Measurements from ENCODE around the gene IFI35. TPM values are rescaled to one million over a fixed set of nuclear protein-coding genes. Genes with fewer than 3 reads are reported as not detected.
"Not testable (repeated sequence)": the region's sequence is repeated elsewhere in the genome, so short reads cannot be mapped to it uniquely, and the experiment has no call there.

IFI35 gene
- polyA plus RNA-seq, 2 of the 4 experiments (the other 2 are of a cell fraction) = 10.8 to 20.2 TPM

- no peak for DNase-seq (ENCODE audit: low read depth in 1 of 2, low spot score in 1 of 2)
- no peaks in the 10 kb centered on the region; the same call in 2 of the 3 replicates for H3K4me1 ChIP-seq
- POLR2A ChIA-PET = no interaction called here
- no peak for FAIRE-seq
- no peak overlapping the region for H3K4me2 ChIP-seq
- H3K4me3 ChIP-seq = no peak overlapping the region
- WGBS (ENCODE audit: missing lambda C conversion rate) = 67% methylated on average over 5 of the region's 5 CpGs
- CTCF ChIA-PET = interaction anchor here (1.1 to 4.5 kb wide), 4 partner anchors 12 to 129 kb away, joined by 3 to 28 read pairs (median 4); partner anchors contain the start of gene RPL27
- H3K27ac ChIP-seq = no peak overlapping the region
- ATAC-seq = peak; percentile 21 to 52; a peak in 3 of 6 replicates
- no peaks in the 10 kb centered on the region for H3K9me3 ChIP-seq
- no peak for TF ChIP-seq TFCP2L1 (CRISPR knock-in tag; IDR thresholded peaks at IDR 0.05)
- no peak for TF ChIP-seq HDAC2 (IDR thresholded peaks at IDR 0.05)
- TF ChIP-seq JUN (IDR thresholded peaks at IDR 0.05) = no peak
- no peak for TF ChIP-seq CHD4 (IDR thresholded peaks at IDR 0.05; ENCODE audit: borderline replicate concordance)
- no peak for TF ChIP-seq MYC (IDR thresholded peaks at IDR 0.05; ENCODE audit: borderline replicate concordance, low read length)
- TF ChIP-seq HOXB13 (CRISPR knock-in tag; IDR thresholded peaks at IDR 0.05; ENCODE audit: low read depth) = no peak
- no peak for TF ChIP-seq TP53 (CRISPR knock-in tag; IDR thresholded peaks at IDR 0.05)
- TF ChIP-seq EHMT2 (IDR thresholded peaks at IDR 0.05; ENCODE audit: low read depth) = no peak
- TF ChIP-seq E2F6 (IDR thresholded peaks at IDR 0.05; ENCODE audit: borderline replicate concordance, low read depth) = no peak
- TF ChIP-seq SMC3 (IDR thresholded peaks at IDR 0.05) = no peak
- TF ChIP-seq POLR2AphosphoS2 (conservative IDR thresholded peaks at IDR 0.05; ENCODE audit: low read length) = no peak
Observed at GRCh38 chr17:42971589-42971988, 35.0 kb upstream of the IFI35 start.

- 68% methylated on average over 6 of the region's 18 CpGs for WGBS (ENCODE audit: missing lambda C conversion rate)
- not testable (repeated sequence) for ATAC-seq, FAIRE-seq
Observed at GRCh38 chr17:42973323-42973722, 33.3 kb upstream of the IFI35 start.

DNA sequence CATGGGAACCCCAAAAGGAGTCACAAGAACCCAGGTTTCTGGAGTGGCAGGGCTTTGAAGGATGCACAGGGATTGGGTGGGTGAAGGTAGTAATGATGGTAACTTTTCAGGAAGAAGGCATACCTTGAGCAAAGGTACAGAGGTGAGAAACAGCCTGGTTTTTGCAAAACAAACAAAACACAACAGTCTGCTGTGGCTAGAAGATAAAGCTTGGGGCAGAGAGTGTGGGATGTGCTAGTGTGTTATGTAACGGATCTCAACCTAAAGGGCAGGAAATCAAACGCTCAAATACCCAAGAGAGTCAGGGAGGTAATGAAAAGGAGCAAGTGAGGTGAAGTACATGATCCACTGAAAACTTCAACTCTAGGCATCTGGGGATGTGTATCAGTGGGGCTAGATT, 31.3 kb upstream of the IFI35 start:
- CTCF ChIA-PET = interaction anchor here (1.0 to 1.4 kb wide), 4 partner anchors 12 to 38 kb away, joined by 3 to 5 read pairs (median 3); partner anchors contain the start of genes AARSD1 and RPL27
- POLR2A ChIA-PET = interaction anchor here (2.4 kb wide), 1 partner anchor 23 kb away, joined by 9 read pairs; the partner anchor contains the start of gene RPL27
- WGBS (ENCODE audit: missing lambda C conversion rate) = 53% methylated on average over 2 of the region's 2 CpGs
- no peak overlapping the region for H3K27ac ChIP-seq
- no peak for ATAC-seq
- H3K4me3 ChIP-seq = no peak overlapping the region
- DNase-seq (ENCODE audit: low read depth in 1 of 2, low spot score in 1 of 2) = no peak
- FAIRE-seq = no peak
- TF ChIP-seq EHF (CRISPR knock-in tag; IDR thresholded peaks at IDR 0.05) = no peak
- no peak for TF ChIP-seq CHD4 (IDR thresholded peaks at IDR 0.05; ENCODE audit: borderline replicate concordance)
- TF ChIP-seq NR3C1 (IDR thresholded peaks at IDR 0.05) = no peak
- TF ChIP-seq, protein P1, sequence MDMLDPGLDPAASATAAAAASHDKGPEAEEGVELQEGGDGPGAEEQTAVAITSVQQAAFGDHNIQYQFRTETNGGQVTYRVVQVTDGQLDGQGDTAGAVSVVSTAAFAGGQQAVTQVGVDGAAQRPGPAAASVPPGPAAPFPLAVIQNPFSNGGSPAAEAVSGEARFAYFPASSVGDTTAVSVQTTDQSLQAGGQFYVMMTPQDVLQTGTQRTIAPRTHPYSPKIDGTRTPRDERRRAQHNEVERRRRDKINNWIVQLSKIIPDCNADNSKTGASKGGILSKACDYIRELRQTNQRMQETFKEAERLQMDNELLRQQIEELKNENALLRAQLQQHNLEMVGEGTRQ (IDR thresholded peaks at IDR 0.05) = no peak
- TF ChIP-seq HDAC2 (IDR thresholded peaks at IDR 0.05) = no peak
- TF ChIP-seq RAD21 (conservative IDR thresholded peaks at IDR 0.05 in 1 of 2, IDR thresholded peaks at IDR 0.05 in 1 of 2) = no peak
- no peak for TF ChIP-seq ZC3H11A (IDR thresholded peaks at IDR 0.05)
- no peak for TF ChIP-seq JUNB (IDR thresholded peaks at IDR 0.05)
- no peak for TF ChIP-seq RFX5 (IDR thresholded peaks at IDR 0.05)
- TF ChIP-seq BCL3 (IDR thresholded peaks at IDR 0.05) = no peak
- no peak for TF ChIP-seq PHF8 (IDR thresholded peaks at IDR 0.05; ENCODE audit: borderline replicate concordance, low read depth)
- no peak for TF ChIP-seq HES2 (IDR thresholded peaks at IDR 0.05)
- TF ChIP-seq, protein P2, sequence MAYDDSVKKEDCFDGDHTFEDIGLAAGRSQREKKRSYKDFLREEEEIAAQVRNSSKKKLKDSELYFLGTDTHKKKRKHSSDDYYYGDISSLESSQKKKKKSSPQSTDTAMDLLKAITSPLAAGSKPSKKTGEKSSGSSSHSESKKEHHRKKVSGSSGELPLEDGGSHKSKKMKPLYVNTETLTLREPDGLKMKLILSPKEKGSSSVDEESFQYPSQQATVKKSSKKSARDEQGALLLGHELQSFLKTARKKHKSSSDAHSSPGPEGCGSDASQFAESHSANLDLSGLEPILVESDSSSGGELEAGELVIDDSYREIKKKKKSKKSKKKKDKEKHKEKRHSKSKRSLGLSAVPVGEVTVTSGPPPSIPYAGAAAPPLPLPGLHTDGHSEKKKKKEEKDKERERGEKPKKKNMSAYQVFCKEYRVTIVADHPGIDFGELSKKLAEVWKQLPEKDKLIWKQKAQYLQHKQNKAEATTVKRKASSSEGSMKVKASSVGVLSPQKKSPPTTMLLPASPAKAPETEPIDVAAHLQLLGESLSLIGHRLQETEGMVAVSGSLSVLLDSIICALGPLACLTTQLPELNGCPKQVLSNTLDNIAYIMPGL (CRISPR knock-in tag; IDR thresholded peaks at IDR 0.05; ENCODE audit: borderline replicate concordance) = no peak
- TF ChIP-seq BHLHE40 (IDR thresholded peaks at IDR 0.05; ENCODE audit: low read depth, low read length) = no peak
- no peak for TF ChIP-seq ZNF302 (CRISPR knock-in tag; IDR thresholded peaks at IDR 0.05)
- no peak for TF ChIP-seq TP53 (CRISPR knock-in tag; IDR thresholded peaks at IDR 0.05)
- H3K9me3 ChIP-seq = no peaks in the 10 kb centered on the region
- peaks cover 7% of the 10 kb centered on the region; the same call in 2 of the 3 replicates for H3K4me1 ChIP-seq
- H3K4me2 ChIP-seq = no peak overlapping the region

More at GRCh38 chr17:42973323-42973722, 33.3 kb upstream of the IFI35 start:
- DNase-seq (ENCODE audit: low read depth in 1 of 2, low spot score in 1 of 2); H3K9me3 ChIP-seq; H3K4me1 ChIP-seq; H3K27ac ChIP-seq; H3K4me2 ChIP-seq; H3K4me3 ChIP-seq; CTCF ChIA-PET: not testable (repeated sequence)
- POLR2A ChIA-PET = interaction anchor here (2.4 kb wide), 1 partner anchor 25 kb away, joined by 9 read pairs; the partner anchor contains the start of gene RPL27

GRCh38 chr17:42975701-42976100, 30.9 kb upstream of the IFI35 start:
- POLR2A ChIA-PET = interaction anchor here (2.4 kb wide), 1 partner anchor 22 kb away, joined by 9 read pairs; the partner anchor contains the start of gene RPL27
- not testable (repeated sequence) for ATAC-seq; FAIRE-seq; H3K4me2 ChIP-seq; H3K4me1 ChIP-seq; H3K27ac ChIP-seq; H3K9me3 ChIP-seq; H3K4me3 ChIP-seq; DNase-seq (ENCODE audit: low read depth in 1 of 2, low spot score in 1 of 2)
- WGBS (ENCODE audit: missing lambda C conversion rate) = 89% methylated on average over 16 of the region's 16 CpGs
- CTCF ChIA-PET = interaction anchor here (0.8 to 1.4 kb wide), 3 partner anchors 22 to 155 kb away, joined by 3 to 5 read pairs (median 4); partner anchors contain the start of gene RPL27
